NCI-H1105 (cell line): ENCODE data around the gene CRISP3.
"Not testable (repeated sequence)": the region's sequence is repeated elsewhere in the genome, so short reads cannot be mapped to it uniquely, and the experiment has no call there.

Experiments used
- DNase-seq: peaks from one replicate; lab custom pipeline; 2025; lab: John Stamatoyannopoulos, UW

The CRISP3 gene, protein sequence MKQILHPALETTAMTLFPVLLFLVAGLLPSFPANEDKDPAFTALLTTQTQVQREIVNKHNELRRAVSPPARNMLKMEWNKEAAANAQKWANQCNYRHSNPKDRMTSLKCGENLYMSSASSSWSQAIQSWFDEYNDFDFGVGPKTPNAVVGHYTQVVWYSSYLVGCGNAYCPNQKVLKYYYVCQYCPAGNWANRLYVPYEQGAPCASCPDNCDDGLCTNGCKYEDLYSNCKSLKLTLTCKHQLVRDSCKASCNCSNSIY

GRCh38 chr6:49744259-49744658 is at the start of gene CRISP3:
Gene CRISP3, minus strand, starts transcription at chr6:49744388. Its CDS starts 21 bp downstream, at chr6:49744367.
- no peak for DNase-seq

DNA sequence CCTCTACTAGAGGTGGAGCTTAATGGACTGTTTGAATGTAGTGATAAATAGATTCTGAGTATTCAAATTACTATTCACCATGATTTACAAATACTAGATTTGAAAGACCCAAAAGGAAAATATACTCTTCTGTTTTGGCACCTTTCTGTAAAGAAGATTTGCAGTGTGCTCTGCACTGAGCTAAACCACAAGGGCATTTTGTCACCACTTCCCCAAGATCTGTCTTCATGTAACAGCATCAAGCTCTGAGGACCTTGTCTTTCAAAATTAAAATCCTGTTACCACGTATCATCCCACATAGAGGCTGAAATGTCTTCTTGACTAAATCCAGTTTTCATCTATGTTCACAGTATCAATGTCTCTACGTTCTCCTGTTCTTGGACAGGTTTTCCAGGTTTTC is 46.2 kb upstream of the CRISP3 start:
- no peak for DNase-seq

DNA sequence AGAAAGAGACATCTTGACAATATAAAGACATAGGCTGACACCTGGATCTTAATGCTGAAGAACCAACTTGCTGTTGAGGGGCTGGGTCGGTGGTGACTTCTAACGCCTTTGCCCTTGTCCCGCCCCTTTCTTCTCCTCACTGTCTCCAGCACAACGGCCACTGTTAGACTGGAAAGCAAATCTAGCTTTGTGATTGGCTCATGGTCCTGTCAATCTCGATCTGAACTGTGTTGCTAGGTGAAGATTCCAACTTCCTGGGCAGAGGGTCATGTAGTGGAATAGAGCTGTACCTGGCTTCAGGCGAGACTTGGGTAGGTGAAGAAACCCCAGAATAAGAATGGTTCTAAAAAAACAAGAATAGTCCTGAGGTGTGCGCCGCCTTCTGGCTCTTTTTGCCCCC is 43.0 kb upstream of the CRISP3 start, which contains the start of gene PGK2:
PGK2 (minus strand) TSS at position 110 of the 400 bp plus-strand sequence; CDS start at position 12, 98 bp downstream.
- no peak for DNase-seq

- no peak for DNase-seq
These were observed 40.1 kb upstream of the CRISP3 start for GRCh38 chr6:49784272-49784671.

GRCh38 chr6:49782725-49783124 is 38.5 kb upstream of the CRISP3 start:
- no peak for DNase-seq

DNA sequence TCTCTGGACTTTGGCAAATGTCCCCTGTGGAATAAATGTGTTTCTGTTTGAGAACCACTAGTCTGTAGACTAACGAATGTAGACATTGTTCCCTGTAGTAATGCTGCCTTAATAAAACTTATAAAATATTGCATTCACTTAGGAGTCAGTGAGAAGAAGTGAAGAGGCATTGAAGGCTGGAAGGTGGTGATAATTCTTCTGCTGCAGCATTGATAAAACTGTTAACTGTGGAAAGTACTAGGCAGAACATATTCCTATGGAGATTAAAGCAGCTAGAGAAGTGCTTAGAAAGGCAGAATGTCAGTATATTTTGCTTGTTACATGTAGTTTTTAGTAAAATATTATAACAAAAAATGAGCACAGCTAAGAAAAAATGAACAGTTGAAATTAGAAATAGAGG is 38.1 kb upstream of the CRISP3 start:
- DNase-seq = no peak

DNA sequence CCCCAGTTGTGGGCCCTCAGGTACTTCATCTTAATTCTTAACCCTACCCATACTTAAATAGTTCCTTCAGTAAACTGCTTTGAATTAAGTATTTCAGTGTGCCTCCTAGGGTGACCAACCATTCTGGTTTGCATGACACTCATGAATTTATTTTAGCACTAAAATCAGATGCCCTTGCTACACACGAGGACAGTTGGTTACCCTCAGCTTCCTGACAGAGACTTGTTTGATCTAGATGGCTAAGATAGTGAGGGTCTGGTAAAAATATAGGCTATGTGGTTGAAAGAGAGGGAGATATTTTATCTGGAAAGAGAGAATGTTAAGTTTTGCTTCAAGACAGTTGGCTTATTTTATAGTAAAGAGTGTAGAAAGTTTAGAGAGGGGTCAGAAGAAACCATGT is 32.3 kb upstream of the CRISP3 start:
- DNase-seq = no peak

DNA sequence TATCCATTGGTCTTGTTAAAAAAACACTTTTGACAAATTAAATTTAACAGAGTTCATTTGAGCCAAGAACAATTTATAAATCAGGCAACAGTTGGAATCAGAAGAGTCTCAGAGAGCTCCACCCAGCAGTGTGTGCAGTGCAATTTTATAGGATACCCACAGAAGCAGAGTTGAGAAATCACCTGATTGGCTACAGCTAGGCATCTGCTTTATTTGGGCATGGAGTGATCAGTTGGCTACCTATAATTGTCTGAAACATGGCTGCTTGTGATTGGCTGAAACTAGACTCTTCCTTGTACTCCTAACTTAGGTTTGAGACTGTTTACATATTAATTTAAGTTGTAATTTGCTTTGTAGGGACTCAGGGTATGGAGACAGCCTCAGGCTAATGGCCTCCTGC is 30.9 kb upstream of the CRISP3 start:
- DNase-seq = no peak

- no peak for DNase-seq
These were observed 28.1 kb upstream of the CRISP3 start for GRCh38 chr6:49772285-49772684.

DNA sequence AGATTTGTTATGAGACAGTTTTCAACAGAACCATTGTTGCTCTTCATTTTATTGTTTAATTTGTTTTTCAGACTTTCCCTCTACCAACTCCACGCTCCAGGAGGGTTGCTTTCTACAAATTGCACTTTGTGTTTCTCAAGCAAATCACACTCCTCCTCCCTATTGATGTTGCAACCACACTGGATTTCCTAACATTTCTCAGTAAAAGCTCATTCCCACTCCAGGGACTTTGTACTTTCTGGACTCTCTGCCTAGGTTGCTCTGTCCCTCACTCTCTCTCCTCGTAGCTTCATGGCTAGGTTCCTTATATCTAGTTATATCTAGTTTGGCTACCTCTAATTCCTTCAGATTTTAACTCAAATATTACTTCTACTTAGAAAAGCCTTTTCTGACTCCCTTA is 22.6 kb upstream of the CRISP3 start:
- DNase-seq = no peak

DNA sequence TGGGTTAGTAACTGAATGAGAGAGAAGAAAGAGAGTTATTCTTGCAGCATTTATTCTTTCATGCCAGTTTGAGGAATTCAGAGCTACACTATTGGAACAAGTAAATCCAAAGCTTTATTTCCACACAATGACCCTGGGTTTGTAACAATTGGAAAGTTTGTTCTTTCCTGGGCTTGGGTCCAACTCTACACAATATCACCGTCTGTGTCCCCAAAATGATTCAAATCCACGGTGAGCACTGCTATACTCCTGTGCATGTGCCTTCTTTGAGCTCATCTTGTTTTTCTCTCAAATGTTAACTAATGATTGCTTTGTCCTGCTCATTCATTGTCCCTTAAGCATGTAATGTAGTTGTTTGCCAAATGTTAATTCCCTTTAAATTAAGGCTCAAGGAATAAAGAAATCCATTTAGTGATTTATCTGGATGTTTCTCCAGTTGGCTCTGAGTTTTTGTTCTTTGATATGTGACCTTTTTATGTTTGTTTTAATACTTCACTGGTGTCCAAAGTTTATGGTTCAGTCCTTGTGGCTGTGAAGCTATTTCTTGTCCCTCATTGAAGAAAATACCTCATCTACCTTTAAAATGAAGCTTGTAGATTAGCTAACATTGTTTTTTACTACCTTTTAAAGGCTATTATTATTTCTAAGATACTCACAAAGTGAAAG is 20.5 kb upstream of the CRISP3 start:
- no peak for DNase-seq

- no peak for DNase-seq
These were observed 759 bp downstream of the CRISP3 start for GRCh38 chr6:49743429-49743828.

GRCh38 chr6:49739423-49739822 is 4.8 kb downstream of the CRISP3 start:
- DNase-seq = peak; percentile 51

DNA sequence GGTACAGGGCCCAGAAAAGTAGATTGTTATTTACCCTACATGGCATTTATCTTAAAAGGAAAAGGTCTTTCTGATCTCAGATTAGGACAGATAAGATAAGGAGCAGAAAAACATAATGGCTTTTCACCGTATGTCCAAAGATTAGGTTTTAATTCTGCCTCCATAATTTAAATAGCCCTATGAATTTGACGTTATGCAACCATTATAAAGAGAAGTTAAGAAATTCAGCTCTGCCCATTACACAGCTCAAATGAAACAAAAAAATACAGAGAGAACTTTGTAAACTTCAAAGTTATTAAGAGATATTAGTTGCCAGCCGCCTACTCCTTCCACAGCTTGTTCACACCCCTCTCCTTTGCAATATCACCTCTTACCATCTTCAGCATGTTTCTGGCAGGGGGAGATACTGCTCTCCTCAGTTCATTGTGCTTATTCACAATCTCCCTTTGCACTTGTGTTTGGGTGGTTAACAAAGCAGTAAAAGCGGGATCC is 8.1 kb downstream of the CRISP3 start:
- DNase-seq = no peak

GRCh38 chr6:49733680-49734079 is 10.5 kb downstream of the CRISP3 start:
- DNase-seq = no peak

DNA sequence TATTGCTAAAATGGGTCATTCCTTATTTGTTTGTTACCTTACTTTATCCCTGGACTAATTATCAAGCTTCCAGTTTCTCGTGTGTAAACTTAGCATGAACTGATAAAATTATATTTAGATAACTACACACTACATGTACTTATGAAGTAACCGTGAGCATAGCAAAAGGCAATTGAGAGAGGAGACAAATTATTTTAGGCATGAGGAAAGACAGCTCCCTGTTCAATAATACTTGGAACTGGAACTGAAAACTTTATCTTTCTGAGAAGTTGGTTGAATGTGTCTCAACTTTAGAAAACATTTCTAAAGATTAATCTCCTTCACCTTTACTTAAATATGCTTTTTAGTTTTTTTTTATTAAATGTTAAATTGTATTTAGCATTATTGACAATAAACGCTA is 11.4 kb downstream of the CRISP3 start:
- no peak for DNase-seq

DNA sequence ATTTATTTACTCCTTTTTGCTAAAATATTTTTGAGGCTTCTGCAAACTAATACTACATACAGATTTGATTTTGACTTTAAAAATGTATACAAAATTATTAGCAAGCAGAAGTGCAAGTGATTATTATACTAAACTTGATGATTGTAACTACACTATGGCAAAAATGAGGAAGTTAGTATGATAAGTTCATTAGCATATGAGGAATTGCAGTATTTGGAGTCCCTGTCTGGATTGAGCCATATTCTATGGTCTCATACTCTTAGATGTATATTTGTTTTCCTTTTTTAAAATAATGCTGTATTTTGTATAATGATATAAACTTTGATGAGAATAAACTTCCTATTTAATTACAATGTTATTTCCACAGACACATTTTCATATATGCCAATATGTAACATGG is 13.9 kb downstream of the CRISP3 start:
- no peak for DNase-seq

GRCh38 chr6:49723917-49724316 is 20.3 kb downstream of the CRISP3 start:
- DNase-seq = not testable (repeated sequence)

- peak; percentile 11 for DNase-seq
These were observed 22.9 kb downstream of the CRISP3 start for GRCh38 chr6:49721297-49721696.

- DNase-seq = no peak
These were observed 23.8 kb downstream of the CRISP3 start for GRCh38 chr6:49720372-49720771.

DNA sequence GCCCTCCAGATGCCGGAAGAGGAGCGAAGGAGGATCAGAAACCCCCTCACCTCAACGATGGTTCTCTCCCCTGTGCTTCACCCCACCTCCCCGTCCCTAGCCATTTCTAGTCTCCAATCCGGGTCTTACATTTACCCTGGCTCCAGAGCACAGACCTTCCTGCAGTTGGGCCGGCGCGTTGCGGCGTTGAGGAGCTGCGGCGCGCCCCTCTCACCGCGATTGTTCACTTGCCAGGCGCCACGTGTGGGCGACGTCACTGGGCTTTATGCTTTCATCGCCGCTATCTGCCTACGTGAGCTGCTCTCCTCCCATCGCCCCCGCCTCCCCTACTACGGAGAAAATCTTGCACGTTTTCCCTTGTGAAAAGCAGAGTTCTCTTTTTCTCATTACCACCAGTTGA is 30.8 kb downstream of the CRISP3 start, which contains the start of gene CRISP2:
CRISP2 (minus strand) TSS at position 198 of the 400 bp plus-strand sequence. CDS start 4,347 bp downstream, outside the sequence.
- peak; percentile 76 for DNase-seq

DNA sequence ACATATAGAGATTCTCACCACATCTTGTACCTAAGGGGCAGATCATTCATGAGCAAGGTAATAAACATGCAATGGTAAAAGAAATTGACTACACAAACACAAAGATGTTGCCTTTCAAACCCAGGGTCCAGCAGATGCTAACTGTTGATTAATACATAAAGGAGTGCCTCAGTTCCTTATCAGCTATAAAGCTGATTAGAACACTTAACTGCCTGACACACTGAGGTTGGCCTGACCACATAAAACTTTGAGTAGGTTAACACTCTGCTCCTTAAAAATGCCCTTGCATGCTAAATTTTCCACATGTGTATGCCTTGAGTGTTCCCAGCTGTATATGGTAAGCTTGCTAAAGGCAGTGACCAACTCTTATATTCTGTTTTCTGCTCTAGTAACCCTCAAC is 45.7 kb downstream of the CRISP3 start:
- DNase-seq = no peak

DNA sequence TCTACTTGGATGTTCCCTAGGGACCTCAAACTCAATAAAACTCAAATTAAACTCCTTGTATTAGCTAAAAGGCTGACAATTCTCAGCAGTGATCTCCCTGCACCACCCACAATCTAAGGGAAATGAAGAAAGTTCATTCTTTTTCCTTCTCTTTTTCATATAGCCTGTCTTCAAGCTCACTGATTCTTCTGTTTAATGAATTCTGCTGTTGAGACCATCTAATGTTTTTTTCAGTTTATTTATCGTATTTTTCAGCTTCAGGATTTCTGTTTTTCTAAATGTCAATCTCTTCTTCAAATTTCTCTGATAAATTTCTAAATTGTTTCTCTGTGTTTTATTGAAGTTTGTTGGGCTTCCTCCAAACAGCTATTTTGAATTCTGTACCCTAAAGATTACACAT is 50.7 kb downstream of the CRISP3 start:
- no peak for DNase-seq
